GM18873 (cell line): ENCODE measurements around the gene ATXN1.
A peak's percentile ranks its signal among the peaks of the same experiment; 100 is the strongest.

Experiments
- ATAC-seq: cut with Tn5 transposase; IDR thresholded peaks from one replicate; pipeline ENCODE4 v1.9.1; 2021; ENCODE audit warnings: mild to moderate bottlenecking, moderate library complexity, moderate number of reproducible peaks; ENCODE audit not compliant: unreplicated experiment, low FRiP score

ATXN1 gene

GRCh38 chr6:16490616-16491015, 270.6 kb downstream of the ATXN1 start:
- no peak for ATAC-seq

- ATAC-seq = no peak
These were observed 272.4 kb downstream of the ATXN1 start for GRCh38 chr6:16488813-16489212.

- no peak for ATAC-seq
These were observed 273.1 kb downstream of the ATXN1 start for GRCh38 chr6:16487996-16488674.

- ATAC-seq = no peak
These were observed 274.6 kb downstream of the ATXN1 start for GRCh38 chr6:16486661-16487060.

GRCh38 chr6:16483315-16483875, 277.9 kb downstream of the ATXN1 start:
- ATAC-seq = no peak

- ATAC-seq = no peak
These were observed 278.5 kb downstream of the ATXN1 start for GRCh38 chr6:16482702-16483314.

GRCh38 chr6:16481697-16482399, 279.4 kb downstream of the ATXN1 start:
- ATAC-seq = no peak

- ATAC-seq = no peak
These were observed 280.3 kb downstream of the ATXN1 start for GRCh38 chr6:16480763-16481560.

- ATAC-seq = no peak
These were observed 283.7 kb downstream of the ATXN1 start for GRCh38 chr6:16477367-16478149.

GRCh38 chr6:16476861-16477260, 284.4 kb downstream of the ATXN1 start:
- ATAC-seq = no peak

GRCh38 chr6:16475494-16475781, 285.8 kb downstream of the ATXN1 start:
- ATAC-seq = no peak

GRCh38 chr6:16474772-16475493, 286.3 kb downstream of the ATXN1 start:
- peak; percentile 35 for ATAC-seq

- no peak for ATAC-seq
These were observed 287.1 kb downstream of the ATXN1 start for GRCh38 chr6:16473908-16474771.

GRCh38 chr6:16473184-16473907, 287.9 kb downstream of the ATXN1 start:
- peak; percentile 54 for ATAC-seq

GRCh38 chr6:16472349-16473069, 288.8 kb downstream of the ATXN1 start:
- ATAC-seq = no peak

- no peak for ATAC-seq
These were observed 289.4 kb downstream of the ATXN1 start for GRCh38 chr6:16471910-16472297.

GRCh38 chr6:16471222-16471909, 289.9 kb downstream of the ATXN1 start:
- no peak for ATAC-seq
